OCI-LY1 (cell line): ENCODE results near the gene KRTAP1-1.
"Not testable (repeated sequence)": the region's sequence is repeated elsewhere in the genome, so short reads cannot be mapped to it uniquely, and the experiment has no call there.

ENCODE experiments used
- CTCF ChIP-seq: fragments of 200-600 bp; sonication (generic), shearing (Covaris generic); IDR thresholded peaks from 2 replicates; pipeline ENCODE4 v1.5.1; 2017; ENCODE audit warnings: mild to moderate bottlenecking, antibody characterized with exemption, low read length, moderate library complexity, mixed read lengths
- EZH2 ChIP-seq: fragments of 200-600 bp; sonication (generic), shearing (Covaris generic); IDR thresholded peaks from 2 replicates; pipeline ENCODE4 v1.8.0; 2017; ENCODE audit warnings: borderline replicate concordance, mixed run types, mild to moderate bottlenecking, antibody characterized with exemption, low read length, moderate library complexity, mixed read lengths

GRCh38 chr17:41088760-41089352 lies 47.6 kb upstream of the KRTAP1-1 start:
- not testable (repeated sequence) for TF ChIP-seq CTCF, EZH2
